H1 (cell line): ENCODE data around the gene STAT1. TPM values are rescaled to one million over a fixed set of nuclear protein-coding genes. Genes with fewer than 3 reads are reported as not detected.
A peak's percentile ranks its signal among the peaks of the same experiment; 100 is the strongest.

Experiments used
- CTCF ChIA-PET: fragments of 300-600 bp; sonication (Branson Sonifier 250); formaldehyde crosslinking; loops from one replicate; lab custom pipeline; 2021; ENCODE audit not compliant: partially characterized antibody; lab: Charles Lee
- POLR2A ChIA-PET: fragments of 300-600 bp; sonication (Branson Sonifier 250); formaldehyde crosslinking; loops from one replicate; lab custom pipeline; 2021; ENCODE audit warnings: inconsistent platforms; ENCODE audit not compliant: partially characterized antibody; lab: Charles Lee
- DNase-seq, 2 experiments: peaks; one replicate each; pipeline versions ENCODE4 v3.0.0 to v3.0.0-alpha.2; 2010 to 2022; ENCODE audit warnings: low spot score in 2 of 2, low read depth in 1 of 2, mixed read lengths in 1 of 2
- FAIRE-seq: peaks from 2 replicates; lab custom pipeline; 2011; peaks lifted over from hg19 to GRCh38; lab: Jason Lieb, UNC
- H2AFZ ChIP-seq: 2 replicates; pipeline ENCODE4 v1.8.1; 2012; ENCODE audit warnings: low read length, inconsistent platforms
- H2AK5ac ChIP-seq: 2 replicates; pipeline ENCODE4 v1.6.1; 2013; ENCODE audit warnings: low read depth, low read length
- H2BK120ac ChIP-seq: replicated peaks from 2 replicates; pipeline ENCODE3; 2013; ENCODE audit warnings: low read depth, low read length, inconsistent platforms
- H2BK12ac ChIP-seq: 2 replicates; pipeline ENCODE4 v1.6.1; 2013; ENCODE audit warnings: low read depth, low read length
- H2BK15ac ChIP-seq: 2 replicates; pipeline ENCODE4 v1.6.1; 2013; ENCODE audit warnings: low read length
- H2BK20ac ChIP-seq: 2 replicates; pipeline ENCODE4 v1.6.1; 2013; ENCODE audit warnings: low read length
- H2BK5ac ChIP-seq: 2 replicates; pipeline ENCODE4 v1.6.1; 2013; ENCODE audit warnings: low read depth, low read length
- H3K14ac ChIP-seq: 2 replicates; pipeline ENCODE4 v1.6.1; 2013; ENCODE audit warnings: inconsistent platforms; ENCODE audit not compliant: insufficient read length
- H3K18ac ChIP-seq: 2 replicates; pipeline ENCODE4 v1.6.1; 2013; ENCODE audit warnings: low read length; ENCODE audit errors: extremely low read depth
- H3K23ac ChIP-seq: 2 replicates; pipeline ENCODE4 v1.6.1; 2013; ENCODE audit warnings: inconsistent platforms; ENCODE audit not compliant: insufficient read length
- H3K23me2 ChIP-seq: 2 replicates; pipeline ENCODE4 v1.6.1; 2013; ENCODE audit warnings: low read depth, low read length
- H3K27ac ChIP-seq: 2 replicates; pipeline ENCODE4 v1.6.1; 2011; ENCODE audit warnings: low read depth, low read length, inconsistent platforms
- H3K27me3 ChIP-seq, 4 experiments: replicated peaks in 1 of 4; 1 replicate in 1 of 4; 2 replicates in 3 of 4; pipeline versions ENCODE4 v1.6.1 to v1.8.1; 2011 to 2013; ENCODE audit warnings: low read length in 3 of 4, mild to moderate bottlenecking in 3 of 4, inconsistent platforms in 2 of 4, mixed read lengths in 2 of 4, moderate library complexity in 1 of 4; ENCODE audit not compliant: control insufficient read depth in 3 of 4, insufficient read depth in 3 of 4; ENCODE audit errors: extremely low read depth in 1 of 4
- H3K36me3 ChIP-seq, 4 experiments: 2 replicates each; pipeline versions ENCODE4 v1.6.1 to v1.8.1; 2011 to 2013; ENCODE audit warnings: mild to moderate bottlenecking in 4 of 4, low read length in 3 of 4, moderate library complexity in 2 of 4, control low read depth in 1 of 4, inconsistent platforms in 1 of 4; ENCODE audit not compliant: insufficient read depth in 4 of 4, control insufficient read depth in 2 of 4
- H3K4ac ChIP-seq: replicated peaks from 2 replicates; pipeline ENCODE3; 2013; ENCODE audit warnings: low read length, low read depth, mixed read lengths, inconsistent platforms; ENCODE audit not compliant: insufficient read length
- H3K4me1 ChIP-seq, 4 experiments: replicated peaks in 1 of 4; 1 replicate in 1 of 4; 2 replicates in 3 of 4; pipeline versions ENCODE4 v1.6.1 to v1.8.1; 2011 to 2013; ENCODE audit warnings: low read length in 3 of 4, inconsistent platforms in 2 of 4, mixed read lengths in 1 of 4; ENCODE audit not compliant: insufficient read depth in 4 of 4, control insufficient read depth in 3 of 4
- H3K4me2 ChIP-seq, 2 experiments: 2 replicates each; pipeline versions ENCODE4 v1.6.1 to v1.8.1; 2011 to 2013; ENCODE audit warnings: low read depth in 2 of 2, low read length in 2 of 2, control low read depth in 1 of 2, inconsistent platforms in 1 of 2, mild to moderate bottlenecking in 1 of 2; ENCODE audit not compliant: insufficient read depth in 1 of 2
- H3K4me3 ChIP-seq, 4 experiments: fragments of 200-600, 300-600 bp in 1 of 4; sonication (generic), shearing (Covaris generic), sonication (Bioruptor Twin) in 1 of 4; 2 replicates each; pipeline versions ENCODE4 v1.5.1 to v1.8.1; 2011 to 2016; ENCODE audit warnings: low read length in 4 of 4, low read depth in 3 of 4, control low read depth in 2 of 4, inconsistent platforms in 2 of 4, mild to moderate bottlenecking in 2 of 4, mixed read lengths in 1 of 4, moderate library complexity in 1 of 4; ENCODE audit not compliant: insufficient read depth in 2 of 4; ENCODE audit errors: extremely low read depth in 1 of 4
- H3K56ac ChIP-seq: replicated peaks from 2 replicates; pipeline ENCODE3; 2013; ENCODE audit warnings: low read depth, mild to moderate bottlenecking, mixed read lengths, low read length, inconsistent platforms; ENCODE audit not compliant: insufficient read length
- H3K79me1 ChIP-seq: 2 replicates; pipeline ENCODE4 v1.6.1; 2013; ENCODE audit warnings: low read depth, low read length, control low read depth
- H3K79me2 ChIP-seq, 2 experiments: 2 replicates each; pipeline versions ENCODE4 v1.6.1 to v1.8.1; 2012 to 2013; ENCODE audit warnings: low read length in 2 of 2, mild to moderate bottlenecking in 2 of 2, inconsistent platforms in 1 of 2; ENCODE audit not compliant: insufficient read depth in 2 of 2, control insufficient read depth in 1 of 2
- H3K9ac ChIP-seq, 4 experiments: replicated peaks in 1 of 4; 1 replicate in 1 of 4; 2 replicates in 3 of 4; pipeline versions ENCODE4 v1.6.1 to v1.8.1; 2011 to 2013; ENCODE audit warnings: low read depth in 3 of 4, low read length in 3 of 4, control low read depth in 2 of 4, mild to moderate bottlenecking in 2 of 4, moderate library complexity in 2 of 4, inconsistent platforms in 1 of 4; ENCODE audit errors: extremely low read depth in 1 of 4
- H3K9me3 ChIP-seq, 2 experiments: 2 replicates each; pipeline versions ENCODE4 v1.6.1 to v1.8.1; 2012 to 2013; ENCODE audit warnings: mild to moderate bottlenecking in 2 of 2, moderate library complexity in 2 of 2, control low read depth in 1 of 2, inconsistent platforms in 1 of 2, low read depth in 1 of 2, low read length in 1 of 2, mixed read lengths in 1 of 2; ENCODE audit not compliant: insufficient read depth in 2 of 2
- H4K20me1 ChIP-seq, 2 experiments: replicated peaks in 1 of 2; 2 replicates each; pipeline versions ENCODE3 to v1.8.1; 2011 to 2013; ENCODE audit warnings: inconsistent platforms in 2 of 2, low read length in 2 of 2, mild to moderate bottlenecking in 1 of 2; ENCODE audit not compliant: insufficient read depth in 2 of 2, control insufficient read depth in 1 of 2
- H4K5ac ChIP-seq: 2 replicates; pipeline ENCODE4 v1.6.1; 2013; ENCODE audit warnings: low read length, low read depth, mixed read lengths, inconsistent platforms; ENCODE audit not compliant: insufficient read length
- H4K8ac ChIP-seq: 2 replicates; pipeline ENCODE4 v1.8.0; 2013; ENCODE audit warnings: mild to moderate bottlenecking, moderate library complexity, low read length, inconsistent platforms; ENCODE audit not compliant: insufficient read depth; ENCODE audit errors: extremely low read depth
- H4K91ac ChIP-seq: replicated peaks from 2 replicates; pipeline ENCODE3; 2013; ENCODE audit warnings: low read length, mixed read lengths, inconsistent platforms; ENCODE audit not compliant: insufficient read length
- BACH1 ChIP-seq: IDR thresholded peaks from 2 replicates; pipeline ENCODE4 v1.6.1; 2012; ENCODE audit warnings: low read length, improper control_type of control experiment
- HDAC6 ChIP-seq: IDR thresholded peaks from one replicate; pipeline ENCODE4 v1.7.1; 2012; ENCODE audit warnings: low read depth, mild to moderate bottlenecking, inconsistent platforms, low read length, moderate library complexity
- MAFK ChIP-seq: IDR thresholded peaks from 2 replicates; pipeline ENCODE4 v1.6.1; 2012; ENCODE audit warnings: low read depth, mild to moderate bottlenecking, improper control_type of control experiment, low read length
- WGBS, 2 experiments: shearing (Covaris generic) in 1 of 2; methylation state at CpG; one replicate each; pipeline versions ENCODE4 v1.1.6 to v1.1.7; 2013 to 2015; ENCODE audit warnings: low lambda C conversion rate in 2 of 2, mixed read lengths in 2 of 2, inconsistent platforms in 1 of 2, low coverage in 1 of 2, missing lambda C conversion rate in 1 of 2; ENCODE audit not compliant: insufficient replicate concordance in 2 of 2, insufficient coverage in 1 of 2, insufficient read length in 1 of 2; ENCODE audit errors: extremely low coverage in 1 of 2, missing lambda C conversion rate in 1 of 2; 5-methylcytosine and 5-hydroxymethylcytosine counted together
- polyA plus RNA-seq, 7 experiments: library from polyadenylated mRNA; depleted of rRNA in 3 of 7; stranded (reverse) in 5 of 7; unstranded in 2 of 7; fragments of >200 nt in 5 of 7; fragments of 200-250 nt in 2 of 7; gene quantifications; 1 replicate in 5 of 7; 2 replicates in 1 of 7; 4 replicates in 1 of 7; pipeline versions ENCODE4 v1.2.1 to v1.2.3, GENCODE V29; 2011 to 2013; ENCODE audit warnings: missing spikeins in 2 of 7, mixed read lengths in 2 of 7
- total RNA-seq: library from RNA; stranded (reverse); fragmentation: NEBNext Ultra II Directional; extraction: Animal tissue kit (Norgen Biotek cat#: 25700); gene quantifications from 2 replicates; pipeline ENCODE4 v1.2.1, GENCODE V29; 2021
- TF ChIP-seq, protein P1 (sequence below): IDR thresholded peaks from 2 replicates; pipeline ENCODE4 v1.6.1; 2012; ENCODE audit warnings: inconsistent platforms

The STAT1 gene
- total and polyA plus RNA-seq, 2 of the 8 experiments (the other 6 are each of a cell fraction or from before 2014, with no cell fraction given) = 20.3 to 43.0 TPM

DNA sequence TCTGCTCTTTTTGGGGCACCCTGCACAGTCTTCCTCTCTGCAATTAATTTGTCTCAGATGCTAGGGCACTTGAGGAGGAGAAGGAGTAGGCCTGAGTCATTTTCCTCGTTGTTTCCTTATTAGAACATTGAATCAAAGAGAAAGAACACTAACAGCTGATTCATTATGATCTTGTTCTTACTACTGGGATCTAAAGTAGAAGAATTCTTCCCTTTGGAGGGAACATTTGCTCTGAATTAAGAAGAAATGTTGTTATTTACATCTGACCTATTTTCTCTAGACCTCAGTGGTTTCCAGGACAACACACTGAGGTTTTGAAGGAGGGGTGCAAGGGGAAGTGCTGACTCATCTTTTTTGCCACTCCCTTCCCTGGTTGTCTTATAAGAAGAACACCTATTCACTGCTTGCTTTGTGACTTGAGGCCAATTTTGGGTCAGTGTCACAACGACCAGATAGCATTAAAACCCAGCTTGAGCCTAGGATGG lies 24.3 kb upstream of the STAT1 start:
- no peaks in the 10 kb centered on the region for H3K23me2 ChIP-seq
- H3K9me3 ChIP-seq = no peaks in the 10 kb centered on the region
- no peak overlapping the region for H4K5ac ChIP-seq
- no peak overlapping the region for H3K4me2 ChIP-seq
- no peak overlapping the region for H3K9ac ChIP-seq
- no peaks in the 10 kb centered on the region for H4K20me1 ChIP-seq
- H3K14ac ChIP-seq = no peak overlapping the region
- DNase-seq = no peak
- peak; percentile 70 for TF ChIP-seq BACH1
- TF ChIP-seq HDAC6 = no peak
- TF ChIP-seq, protein P1, sequence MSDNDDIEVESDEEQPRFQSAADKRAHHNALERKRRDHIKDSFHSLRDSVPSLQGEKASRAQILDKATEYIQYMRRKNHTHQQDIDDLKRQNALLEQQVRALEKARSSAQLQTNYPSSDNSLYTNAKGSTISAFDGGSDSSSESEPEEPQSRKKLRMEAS = no peak
- TF ChIP-seq MAFK = peak; percentile 96
- TF ChIP-seq, all 59 proteins: peak for 2
- Histone ChIP-seq H3K79me2 (no peaks in the 10 kb centered on the region), H2BK5ac (no peak overlapping the region), H2AFZ (no peak overlapping the region), H2BK120ac (no peak overlapping the region), H3K27me3 (no peaks in the 10 kb centered on the region), H4K91ac (no peak overlapping the region), H3K23ac (no peak overlapping the region), H3K79me1 (no peaks in the 10 kb centered on the region), H3K4me1 (no peaks in the 10 kb centered on the region), H3K36me3 (no peaks in the 10 kb centered on the region), H2BK20ac (no peak overlapping the region), H3K18ac (no peak overlapping the region), H3K56ac (no peak overlapping the region), H4K8ac (no peak overlapping the region), H3K27ac (no peak overlapping the region), H3K4ac (no peak overlapping the region), H3K4me3 (no peak overlapping the region), H2BK12ac (no peak overlapping the region), H2AK5ac (no peak overlapping the region), H2BK15ac (no peak overlapping the region)
- WGBS, 2 experiments = 74% methylated on average over 2 of the region's 2 CpGs; no CpG with 5 or more reads in 1 of the 2 experiments
- no peak for FAIRE-seq
- ChIA-PET CTCF (interaction anchor here (1.4 to 5.6 kb wide), 3 partner anchors 9 to 117 kb away, joined by 6 to 55 read pairs (median 7); no protein-coding TSS in a partner anchor), POLR2A (interaction anchor here (0.5 to 0.6 kb wide), 2 partner anchors 10 to 1484 kb away, joined by 3 read pairs; no protein-coding TSS in a partner anchor)
